ENCODE measurements around the gene ORC5.

- TF ChIP-seq POLR2AphosphoS5 (IDR thresholded peaks at IDR 0.05; ENCODE audit: borderline replicate concordance, low read depth, low read length) (no peak), EZH2 (IDR thresholded peaks at IDR 0.05) (no peak)
Measured at GRCh38 chr7:104241538-104242209, 33.9 kb upstream of the ORC5 start.

Measured in SK-N-MC (cell line).